ENCODE measurements around the gene PAOX. TPM values are rescaled to one million over a fixed set of nuclear protein-coding genes. Genes with fewer than 3 reads are reported as not detected.
A peak's percentile ranks its signal among the peaks of the same experiment; 100 is the strongest.

PAOX gene
- total and polyA plus RNA-seq, 9 of the 15 experiments (the other 6 are each of a cell fraction or from before 2014, with no cell fraction given): 0.80 to 6.4 (median 2.6) TPM

- TF ChIP-seq ZBTB40 (IDR thresholded peaks at IDR 0.05) (peak; percentile 69), ZBTB40 (CRISPR knock-in tag; IDR thresholded peaks at IDR 0.05) (no peak), GABPB1 (CRISPR knock-in tag; IDR thresholded peaks at IDR 0.05) (peak; percentile 81), ZNF263 (CRISPR knock-in tag; IDR thresholded peaks at IDR 0.05; ENCODE audit: borderline replicate concordance) (0 out of 2 replicates have a peak, but pooled peaks have one; percentile 33), ETV5 (CRISPR knock-in tag; IDR thresholded peaks at IDR 0.05; ENCODE audit: low read depth) (peak; percentile 51; the same call in 1 of the 2 replicates), PHF8 (IDR thresholded peaks at IDR 0.05; ENCODE audit: borderline replicate concordance, low read length) (peak; percentile 74; the same call in 1 of the 2 replicates), MYC (IDR thresholded peaks at IDR 0.05; ENCODE audit: low read depth, low read length) (peak; percentile 45; the same call in 1 of the 2 replicates), MYC (CRISPR knock-in tag; IDR thresholded peaks at IDR 0.05; ENCODE audit: borderline replicate concordance, low read depth) (no peak), ZNF592 (IDR thresholded peaks at IDR 0.05) (0 out of 2 replicates have a peak, but pooled peaks have one; percentile 44), HES1 (IDR thresholded peaks at IDR 0.05; ENCODE audit: low read depth) (no peak)
These were observed 21.5 kb upstream of the PAOX start, which contains the start of gene FUOM (continued) for GRCh38 chr10:133357285-133358161.

Data from K562 (cell line).